Measurements from ENCODE around the gene GATA2.
A peak's percentile ranks its signal among the peaks of the same experiment; 100 is the strongest.

The GATA2 gene

GRCh38 chr3:128515967-128516366 lies 23.0 kb upstream of the GATA2 start:
- peak; percentile 59 for DNase-seq (ENCODE audit: low read depth)
- no peak overlapping the region for H3K4me3 ChIP-seq (ENCODE audit: low read depth, low read length)
- TF ChIP-seq MAX (IDR thresholded peaks at IDR 0.05; ENCODE audit: low read depth, low read length) (no peak), MYC (IDR thresholded peaks at IDR 0.05; ENCODE audit: low read depth, low read length) (no peak), POLR2A (IDR thresholded peaks at IDR 0.05; ENCODE audit: extremely low read depth, insufficient read length) (no peak), CTCF (IDR thresholded peaks at IDR 0.05; ENCODE audit: low read depth, low read length) (no peak)

- TF ChIP-seq CTCF (IDR thresholded peaks at IDR 0.05; ENCODE audit: low read depth, low read length) = no peak
- no peak for TF ChIP-seq POLR2A (IDR thresholded peaks at IDR 0.05; ENCODE audit: extremely low read depth, insufficient read length)
- no peak for TF ChIP-seq MYC (IDR thresholded peaks at IDR 0.05; ENCODE audit: low read depth, low read length)
- TF ChIP-seq MAX (IDR thresholded peaks at IDR 0.05; ENCODE audit: low read depth, low read length) = no peak
- no peak overlapping the region for H3K4me3 ChIP-seq (ENCODE audit: low read depth, low read length)
- DNase-seq (ENCODE audit: low read depth) = no peak
Observed at GRCh38 chr3:128508852-128509251, 15.9 kb upstream of the GATA2 start.

GRCh38 chr3:128506754-128507153 lies 13.8 kb upstream of the GATA2 start:
- no peak for DNase-seq (ENCODE audit: low read depth)
- no peak overlapping the region for H3K4me3 ChIP-seq (ENCODE audit: low read depth, low read length)
- TF ChIP-seq POLR2A (IDR thresholded peaks at IDR 0.05; ENCODE audit: extremely low read depth, insufficient read length) (no peak), MYC (IDR thresholded peaks at IDR 0.05; ENCODE audit: low read depth, low read length) (no peak), MAX (IDR thresholded peaks at IDR 0.05; ENCODE audit: low read depth, low read length) (no peak), CTCF (IDR thresholded peaks at IDR 0.05; ENCODE audit: low read depth, low read length) (no peak)

GRCh38 chr3:128505771-128506170 lies 12.8 kb upstream of the GATA2 start:
- DNase-seq (ENCODE audit: low read depth) = peak; percentile 60
- H3K4me3 ChIP-seq (ENCODE audit: low read depth, low read length) = no peak overlapping the region
- TF ChIP-seq MYC (IDR thresholded peaks at IDR 0.05; ENCODE audit: low read depth, low read length) = no peak
- no peak for TF ChIP-seq CTCF (IDR thresholded peaks at IDR 0.05; ENCODE audit: low read depth, low read length)
- TF ChIP-seq MAX (IDR thresholded peaks at IDR 0.05; ENCODE audit: low read depth, low read length) = peak; percentile 65
- no peak for TF ChIP-seq POLR2A (IDR thresholded peaks at IDR 0.05; ENCODE audit: extremely low read depth, insufficient read length)

- TF ChIP-seq POLR2A (IDR thresholded peaks at IDR 0.05; ENCODE audit: extremely low read depth, insufficient read length) = no peak
- TF ChIP-seq MYC (IDR thresholded peaks at IDR 0.05; ENCODE audit: low read depth, low read length) = no peak
- no peak for TF ChIP-seq CTCF (IDR thresholded peaks at IDR 0.05; ENCODE audit: low read depth, low read length)
- TF ChIP-seq MAX (IDR thresholded peaks at IDR 0.05; ENCODE audit: low read depth, low read length) = no peak
- H3K4me3 ChIP-seq (ENCODE audit: low read depth, low read length) = no peak overlapping the region
- no peak for DNase-seq (ENCODE audit: low read depth)
Observed at GRCh38 chr3:128504963-128505730, 12.1 kb upstream of the GATA2 start.

All from NB4 (cell line).